ENCODE measurements around the gene FSTL4.

Gene FSTL4

DNA sequence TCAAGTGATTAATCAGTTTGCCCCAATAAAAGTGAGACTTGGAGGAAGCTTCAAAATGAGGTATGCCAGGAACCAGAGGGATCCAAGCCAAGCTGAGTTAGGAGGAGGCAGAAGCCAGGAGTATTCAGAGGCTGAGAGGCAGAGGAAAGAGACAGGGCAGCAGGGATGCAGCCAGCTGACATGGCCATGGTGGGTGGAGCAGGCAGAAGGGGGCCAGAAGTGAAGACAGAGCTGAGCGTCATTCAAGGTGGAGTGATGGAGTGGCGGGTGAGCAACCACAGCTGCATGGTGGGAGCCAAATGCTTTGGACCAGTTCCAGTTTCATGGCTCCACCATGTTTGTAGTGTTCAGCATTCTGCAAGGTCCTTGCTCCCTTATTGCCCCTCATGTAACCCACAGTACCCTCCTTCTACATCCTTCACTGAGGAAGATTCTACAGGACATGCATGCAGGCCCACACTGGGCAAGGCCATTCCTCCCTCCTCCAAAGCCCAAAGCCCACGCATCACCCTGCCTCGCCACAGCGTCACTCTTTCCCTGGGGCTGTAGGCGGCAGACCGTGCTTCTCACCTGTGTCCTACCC lies 100.6 kb downstream of the FSTL4 start:
- no peak for DNase-seq

GRCh38 chr5:133510634-133511262 lies 101.6 kb downstream of the FSTL4 start:
- DNase-seq, result no peak

- no peak for DNase-seq
Observed at GRCh38 chr5:133509742-133510079, 102.6 kb downstream of the FSTL4 start.

DNA sequence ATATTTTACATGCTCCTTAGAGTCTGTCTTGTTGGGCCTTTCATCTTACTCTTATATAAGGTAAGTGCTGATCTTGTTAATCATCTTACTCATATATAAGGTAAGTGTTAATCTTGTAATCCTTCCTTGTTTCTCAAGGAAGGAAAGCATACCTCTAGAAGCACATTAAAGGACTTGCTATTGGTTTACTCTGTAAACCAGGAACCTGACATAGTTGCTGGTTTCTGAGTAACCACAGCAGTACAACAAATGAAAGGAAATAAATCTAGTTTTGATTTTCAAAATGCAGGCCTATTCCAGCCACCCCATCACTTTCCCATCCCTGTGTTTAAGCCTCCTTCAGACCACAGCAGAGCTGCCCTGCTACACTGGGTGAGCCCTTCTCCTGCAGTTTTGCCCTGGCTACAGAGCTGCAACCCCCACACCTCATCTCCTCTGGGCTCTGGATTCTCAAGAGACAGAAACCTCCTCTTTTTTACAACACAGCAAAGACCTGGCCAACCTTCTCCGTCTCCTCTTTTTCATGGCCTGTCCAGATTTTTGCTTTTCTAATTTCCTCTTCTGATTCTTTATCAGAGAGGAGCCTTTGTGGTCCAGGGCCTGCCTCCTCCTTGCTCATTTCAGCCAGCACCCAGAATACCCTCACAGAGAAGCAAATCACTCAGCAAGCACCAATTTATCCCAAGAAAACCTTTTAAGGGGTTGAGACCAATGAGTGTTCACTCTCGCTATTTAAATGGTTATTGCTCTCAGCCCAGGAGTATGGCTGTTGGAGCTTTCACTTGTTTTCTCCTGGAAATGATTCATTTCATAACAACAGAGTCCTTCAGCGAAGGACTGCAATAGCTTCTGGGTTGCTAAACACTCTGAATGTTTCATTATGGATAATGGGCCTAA lies 103.2 kb downstream of the FSTL4 start:
- DNase-seq, result no peak

- DNase-seq, result no peak
Observed at GRCh38 chr5:133508331-133508730, 104.0 kb downstream of the FSTL4 start.

DNA sequence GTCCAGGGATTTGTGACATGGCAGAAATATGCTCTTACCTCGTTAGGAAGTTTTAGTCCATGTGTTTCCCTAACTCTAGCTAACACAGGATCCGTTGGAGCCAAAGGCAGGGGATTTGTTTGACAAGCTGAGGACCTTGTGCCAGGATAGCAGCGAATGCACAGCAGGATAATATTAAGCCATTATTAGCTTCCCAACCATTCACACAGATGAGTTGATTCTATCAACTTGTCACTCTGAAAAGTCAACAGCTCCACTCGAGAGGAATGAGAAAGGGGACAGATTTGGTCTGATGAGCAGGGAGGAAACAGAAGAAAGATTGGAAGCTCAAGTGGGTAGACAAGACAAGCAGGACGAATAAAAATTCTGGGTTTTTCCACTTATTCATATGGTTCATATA lies 106.2 kb downstream of the FSTL4 start:
- DNase-seq, result no peak

DNA sequence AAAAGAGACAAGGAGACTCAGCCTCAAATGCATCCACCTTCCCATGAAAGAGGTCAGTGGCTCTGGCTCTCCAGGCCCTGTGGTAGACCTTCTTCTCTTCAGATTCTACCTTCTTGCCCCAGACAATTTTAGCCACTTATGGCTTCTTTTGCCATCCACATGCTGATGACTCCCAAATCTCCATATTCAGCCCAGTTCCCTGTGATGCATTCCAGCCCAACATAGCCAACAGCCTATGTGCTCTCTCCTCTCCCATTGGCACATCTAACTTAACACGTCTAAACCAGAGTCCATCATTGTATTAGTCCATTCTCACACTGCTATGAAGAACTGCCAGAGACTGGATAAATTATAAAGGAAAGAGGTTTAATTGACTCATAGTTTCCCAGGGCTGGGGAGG lies 108.8 kb downstream of the FSTL4 start:
- no peak for DNase-seq

GRCh38 chr5:133499895-133500294 lies 112.4 kb downstream of the FSTL4 start:
- DNase-seq, result no peak

DNA sequence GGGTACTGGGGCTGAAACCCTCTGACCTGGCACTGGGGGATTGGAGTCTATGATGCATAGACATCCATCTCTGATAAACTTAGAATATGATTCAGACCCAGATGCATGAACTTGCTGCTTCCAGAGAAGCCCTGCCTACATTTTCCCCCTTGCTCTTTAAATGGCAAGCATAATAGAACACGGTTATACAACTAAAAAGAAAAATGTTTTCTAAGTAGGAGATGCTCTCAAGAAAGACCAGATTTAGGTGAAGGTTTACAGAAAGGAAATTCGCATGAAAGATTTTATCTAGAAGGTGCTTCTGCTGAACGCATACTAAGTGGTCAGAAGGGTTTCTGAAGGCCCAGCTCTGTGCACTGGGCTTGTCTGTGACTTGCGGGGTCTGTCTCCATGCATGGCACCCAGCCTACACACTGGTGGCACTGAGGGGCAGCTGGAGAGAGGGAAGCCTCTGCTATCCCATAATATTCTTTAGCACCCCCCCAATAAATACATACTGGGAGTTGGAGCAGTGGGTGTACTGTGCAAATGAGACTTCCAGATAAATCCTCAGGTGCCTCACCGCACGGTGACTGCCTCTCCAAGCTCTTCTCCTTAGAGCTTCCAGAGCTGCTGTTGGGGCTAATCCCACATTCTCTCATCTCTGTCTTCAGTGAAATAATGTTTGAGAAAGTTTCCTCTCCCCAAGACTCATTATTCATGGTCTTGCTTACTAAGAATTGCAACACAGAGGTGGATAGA lies 114.6 kb downstream of the FSTL4 start:
- no peak for DNase-seq

DNA sequence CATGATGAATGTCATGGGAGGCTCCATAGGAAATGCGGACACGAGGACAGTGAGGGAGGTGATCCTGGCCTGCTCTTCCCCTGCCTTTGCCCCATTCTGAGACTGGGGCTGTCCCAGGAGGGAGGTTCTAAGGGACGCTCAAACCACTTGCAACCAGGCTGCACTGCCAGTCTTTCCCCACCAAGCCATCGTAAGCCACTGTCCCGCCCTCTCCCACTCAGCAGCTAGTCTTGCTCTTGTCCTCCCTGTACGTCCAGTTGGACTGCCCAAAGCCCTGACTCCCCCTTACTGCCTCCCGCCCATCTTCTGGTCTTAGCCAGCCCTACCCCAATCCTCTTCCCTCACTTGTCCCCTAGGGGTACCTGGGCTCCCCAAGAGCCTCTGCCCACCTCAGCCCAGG lies 115.7 kb downstream of the FSTL4 start:
- DNase-seq, result no peak

DNA sequence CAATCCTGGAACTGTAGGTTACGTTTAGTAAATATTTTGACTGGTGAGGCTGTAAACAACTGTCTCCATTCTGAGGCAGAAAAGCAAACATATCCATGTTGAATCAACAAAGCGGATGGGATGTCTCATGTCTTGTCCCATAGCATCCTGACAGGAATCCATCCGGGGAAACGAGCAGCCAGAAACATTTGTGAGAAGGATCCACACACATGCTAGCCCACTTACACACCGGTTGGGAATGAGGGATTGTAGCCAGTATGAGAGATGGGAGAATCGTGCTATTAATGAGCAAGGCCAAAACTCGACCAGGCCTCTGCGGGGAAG lies 117.5 kb downstream of the FSTL4 start:
- no peak for DNase-seq

DNA sequence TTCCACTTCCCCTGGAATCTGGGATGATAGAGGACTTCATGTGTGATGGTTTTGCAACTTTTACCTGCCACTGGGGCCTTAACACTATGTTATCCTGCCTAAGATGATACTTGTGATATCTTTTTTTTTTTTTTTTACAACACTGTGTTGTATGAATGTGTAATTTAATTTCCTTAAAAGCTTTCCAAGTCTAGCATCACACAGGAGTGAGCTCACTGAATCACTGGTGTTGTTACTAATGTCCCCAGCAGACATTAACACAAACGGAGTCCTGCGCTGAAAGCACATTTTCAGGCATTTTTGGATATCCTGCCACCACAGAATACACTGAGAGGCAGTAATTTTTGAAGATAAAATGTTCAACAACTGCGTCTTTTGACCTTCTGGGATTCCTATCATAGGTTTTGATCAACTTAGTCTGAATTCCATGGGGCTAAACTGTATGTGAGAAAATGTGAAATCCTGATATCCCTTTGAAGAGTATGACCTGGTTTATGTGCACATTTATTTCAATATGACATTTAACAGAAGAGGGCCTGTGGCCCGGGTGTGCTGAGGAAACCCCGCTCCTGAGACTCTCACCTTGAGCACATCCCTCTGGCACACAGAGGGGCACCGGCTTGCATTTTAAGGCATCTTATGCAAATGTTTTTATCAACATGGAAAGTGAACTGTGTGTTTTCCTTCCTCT lies 118.0 kb downstream of the FSTL4 start:
- DNase-seq, result no peak

DNA sequence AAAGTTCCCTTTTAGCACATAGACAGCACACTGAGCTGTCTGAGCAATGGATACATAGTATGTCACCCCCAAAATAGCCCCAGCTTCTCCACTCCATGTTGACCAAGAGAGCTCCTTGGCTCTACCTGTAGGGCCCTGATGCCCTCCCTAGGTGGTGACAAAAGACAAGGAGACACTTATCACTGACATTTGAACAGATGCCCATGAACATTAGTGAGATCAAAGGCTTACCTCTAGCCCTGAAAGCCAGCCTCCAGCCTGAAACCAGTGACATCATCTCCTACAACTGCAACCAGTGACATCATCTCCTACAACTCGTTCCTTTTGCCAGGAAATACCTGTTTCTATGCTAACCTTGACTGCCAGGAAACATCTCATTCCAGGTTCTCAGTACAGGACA lies 122.7 kb downstream of the FSTL4 start:
- no peak for DNase-seq

DNA sequence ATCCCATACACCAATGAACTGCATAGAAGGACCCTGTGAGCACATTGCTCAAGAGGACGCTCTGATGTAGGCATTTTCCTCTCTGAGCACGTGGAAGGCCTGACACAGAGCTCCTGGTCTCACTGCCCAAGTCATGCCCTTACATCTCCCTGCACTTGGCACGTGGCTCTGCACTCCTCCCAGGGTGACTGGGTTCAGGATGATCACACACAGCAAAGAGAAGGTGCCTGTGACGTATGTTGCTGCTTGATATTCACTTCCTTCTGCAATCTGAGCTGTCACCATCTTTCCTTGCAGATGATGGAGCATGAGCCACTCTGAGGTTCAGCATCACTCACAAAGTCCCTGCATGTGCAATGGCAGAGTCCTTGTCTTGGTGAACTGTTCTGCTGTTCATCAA lies 125.2 kb downstream of the FSTL4 start:
- no peak for DNase-seq

- no peak for DNase-seq
Observed at GRCh38 chr5:133485468-133485867, 126.9 kb downstream of the FSTL4 start.

DNA sequence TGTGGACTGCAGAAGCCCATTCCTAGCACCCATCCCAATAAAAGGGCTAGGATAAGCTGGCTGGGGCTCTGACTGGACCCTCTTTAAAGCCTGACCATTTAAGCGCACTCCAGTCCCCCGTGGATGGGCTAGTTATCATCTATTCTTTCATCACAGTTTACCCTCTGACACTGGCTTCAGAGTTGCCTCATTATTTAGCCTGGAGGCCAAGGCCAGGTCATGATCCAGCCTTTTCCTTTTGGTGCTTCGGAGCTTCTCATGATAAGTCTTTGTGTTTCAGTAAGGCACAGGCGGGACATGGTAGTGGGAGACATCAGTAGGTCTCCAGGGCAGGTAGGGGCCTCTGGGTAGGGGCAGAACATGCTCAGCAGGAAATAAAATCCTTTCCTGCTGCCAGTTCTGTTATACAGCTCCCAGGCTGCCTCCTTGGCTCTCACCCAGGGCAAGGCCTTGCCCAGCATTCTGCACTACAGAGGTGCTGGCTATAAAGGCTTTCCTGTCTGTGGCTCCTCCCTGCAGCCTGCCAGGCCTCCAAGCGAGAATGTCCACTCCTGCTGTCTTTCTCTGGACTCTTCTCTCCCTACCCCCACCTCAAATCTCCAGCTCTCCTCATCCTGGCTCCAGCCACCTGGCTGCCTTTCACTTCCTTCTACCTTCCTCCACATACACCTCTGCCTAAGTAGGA lies 128.8 kb downstream of the FSTL4 start:
- DNase-seq, result no peak

- no peak for DNase-seq
Observed at GRCh38 chr5:133482028-133482427, 130.3 kb downstream of the FSTL4 start.

DNA sequence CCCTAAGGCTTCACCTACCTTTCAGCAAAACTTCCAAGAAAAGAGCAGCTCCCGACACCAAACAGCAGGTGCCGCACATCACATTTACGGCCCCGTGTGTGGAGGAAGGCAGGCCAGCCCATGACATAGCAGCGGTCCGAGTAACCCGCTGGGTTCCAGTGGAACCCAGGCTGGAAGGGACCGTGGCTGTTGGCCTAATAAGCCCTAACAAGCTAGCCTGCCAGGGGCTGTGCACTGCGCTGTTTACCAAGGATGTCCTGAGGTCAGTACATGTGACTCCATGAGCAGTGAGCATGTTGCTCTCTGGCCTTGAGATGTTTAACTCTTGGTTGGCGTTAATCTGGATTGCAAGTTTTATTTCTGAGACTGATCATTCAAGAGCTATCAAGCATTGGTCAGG lies 131.5 kb downstream of the FSTL4 start:
- no peak for DNase-seq

- DNase-seq, result no peak
Observed at GRCh38 chr5:133480366-133480765, 132.0 kb downstream of the FSTL4 start.

DNA sequence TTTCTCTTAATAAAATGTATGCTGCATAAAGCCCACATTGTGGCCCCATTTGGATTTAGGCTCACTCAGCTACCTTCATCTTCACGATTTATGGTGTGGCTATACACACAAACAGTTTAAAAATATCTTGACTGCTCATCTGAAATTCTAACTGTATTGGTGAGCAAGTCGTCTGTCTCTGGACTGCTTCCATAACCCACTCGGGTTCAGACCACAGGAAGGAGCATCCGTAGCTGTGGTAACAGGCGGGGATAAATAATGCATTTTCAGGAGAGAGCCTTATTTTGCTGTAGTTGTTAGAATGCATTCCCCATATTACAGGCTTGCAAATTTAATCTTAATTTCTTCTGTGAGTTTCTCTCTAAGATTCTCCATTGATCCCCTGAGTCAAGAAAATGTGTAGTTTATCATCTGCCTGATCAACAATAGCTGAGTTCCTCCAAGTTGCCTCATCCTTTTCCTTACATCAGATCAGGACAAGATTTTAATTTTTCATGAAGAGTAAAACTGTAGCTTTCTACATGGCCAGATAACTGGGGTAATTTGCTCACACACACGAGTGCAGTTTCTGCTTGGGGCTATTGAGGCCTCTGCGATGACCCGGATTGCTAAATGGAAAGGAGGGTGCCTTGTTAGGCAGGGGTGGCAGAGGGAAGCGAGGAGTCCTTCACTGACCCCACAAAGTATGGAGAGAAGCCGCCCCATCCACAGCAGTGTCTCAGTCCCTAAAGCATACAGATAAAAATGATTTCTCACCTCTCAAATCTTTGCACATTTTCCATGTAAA lies 133.9 kb downstream of the FSTL4 start:
- DNase-seq, result no peak

DNA sequence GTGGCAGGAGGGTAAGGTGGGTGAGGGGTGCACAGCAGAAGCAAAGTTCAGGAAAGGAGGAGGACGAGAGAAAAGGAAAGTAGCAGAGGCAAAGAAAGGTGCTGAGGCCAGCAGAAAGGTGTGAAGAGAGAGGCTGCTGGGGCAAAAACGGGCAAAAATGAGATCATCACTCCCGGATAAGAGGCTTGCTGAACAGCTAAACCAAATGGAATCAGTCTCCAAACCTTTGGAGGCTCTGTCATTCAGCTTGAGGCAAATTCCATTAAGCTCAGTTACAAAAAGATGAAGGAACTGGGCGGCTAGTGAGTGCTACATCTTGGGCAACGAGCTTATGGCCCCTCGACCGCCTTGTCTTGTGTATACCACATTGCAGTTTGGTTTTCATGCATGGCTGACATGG lies 136.4 kb downstream of the FSTL4 start:
- DNase-seq, result no peak

Measured in NCI-H2171 (cell line).